Suprapubic skin (tissue), 4 donors: ENCODE measurements around the gene ELK4. TPM values are rescaled to one million over a fixed set of nuclear protein-coding genes. Genes with fewer than 3 reads are reported as not detected.

Experiments
- DNase-seq, 2 donors: peaks; one replicate each; pipeline ENCODE4 v3.0.0-alpha.2; 2019; ENCODE audit warnings: low spot score in 2 of 2
- H3K27ac ChIP-seq: fragments of 200-600 bp; sonication (generic); one replicate; pipeline ENCODE4 v1.5.1; 2019
- H3K27me3 ChIP-seq: fragments of 200-600 bp; sonication (generic); one replicate; pipeline ENCODE4 v1.5.1; 2019
- H3K36me3 ChIP-seq: fragments of 200-600 bp; sonication (generic); one replicate; pipeline ENCODE4 v1.5.1; 2019
- H3K4me1 ChIP-seq: fragments of 200-600 bp; sonication (generic); one replicate; pipeline ENCODE4 v1.5.1; 2019
- H3K4me3 ChIP-seq: fragments of 200-600 bp; sonication (generic); one replicate; pipeline ENCODE4 v1.5.1; 2019; ENCODE audit warnings: mild to moderate bottlenecking
- H3K9me3 ChIP-seq: fragments of 200-600 bp; sonication (generic); one replicate; pipeline ENCODE4 v1.5.1; 2019
- EP300 ChIP-seq: sonication (generic); formaldehyde crosslinking; IDR thresholded peaks from one replicate; pipeline ENCODE4 v1.6.1; 2017; ENCODE audit warnings: antibody characterized with exemption
- POLR2A ChIP-seq, 2 donors: fragments of 450-650 bp; IDR thresholded peaks; one replicate each; pipeline ENCODE4 v1.6.1; 2017; ENCODE audit warnings: antibody characterized with exemption in 2 of 2, mild to moderate bottlenecking in 2 of 2, moderate library complexity in 2 of 2
- POLR2AphosphoS5 ChIP-seq, 3 donors: sonication (generic); formaldehyde crosslinking; IDR thresholded peaks; one replicate each; pipeline ENCODE4 v1.6.1; 2017; ENCODE audit warnings: antibody characterized with exemption in 3 of 3
- WGBS: methylation state at CpG from one replicate; pipeline ENCODE4 v1.1.5; 2018; 5-methylcytosine and 5-hydroxymethylcytosine counted together
- total RNA-seq, 4 donors: library from RNA; depleted of rRNA; stranded (reverse); fragments of >200 nt; gene quantifications; one replicate each; pipeline ENCODE4 v1.1.0, GENCODE V29; 2016
- TF ChIP-seq, protein P1 (sequence below), 2 donors: fragments of 200-600 bp in 1 of 2; fragments of 450-650 bp in 1 of 2; sonication (generic) in 1 of 2; IDR thresholded peaks; one replicate each; pipeline ENCODE4 v1.5.1; 2016 to 2019; ENCODE audit warnings: antibody characterized with exemption in 2 of 2, mild to moderate bottlenecking in 1 of 2, moderate library complexity in 1 of 2

ELK4 gene
- total RNA-seq, 4 donors from 2014 or later: 30.9 to 52.6 (median 43.8) TPM

DNA sequence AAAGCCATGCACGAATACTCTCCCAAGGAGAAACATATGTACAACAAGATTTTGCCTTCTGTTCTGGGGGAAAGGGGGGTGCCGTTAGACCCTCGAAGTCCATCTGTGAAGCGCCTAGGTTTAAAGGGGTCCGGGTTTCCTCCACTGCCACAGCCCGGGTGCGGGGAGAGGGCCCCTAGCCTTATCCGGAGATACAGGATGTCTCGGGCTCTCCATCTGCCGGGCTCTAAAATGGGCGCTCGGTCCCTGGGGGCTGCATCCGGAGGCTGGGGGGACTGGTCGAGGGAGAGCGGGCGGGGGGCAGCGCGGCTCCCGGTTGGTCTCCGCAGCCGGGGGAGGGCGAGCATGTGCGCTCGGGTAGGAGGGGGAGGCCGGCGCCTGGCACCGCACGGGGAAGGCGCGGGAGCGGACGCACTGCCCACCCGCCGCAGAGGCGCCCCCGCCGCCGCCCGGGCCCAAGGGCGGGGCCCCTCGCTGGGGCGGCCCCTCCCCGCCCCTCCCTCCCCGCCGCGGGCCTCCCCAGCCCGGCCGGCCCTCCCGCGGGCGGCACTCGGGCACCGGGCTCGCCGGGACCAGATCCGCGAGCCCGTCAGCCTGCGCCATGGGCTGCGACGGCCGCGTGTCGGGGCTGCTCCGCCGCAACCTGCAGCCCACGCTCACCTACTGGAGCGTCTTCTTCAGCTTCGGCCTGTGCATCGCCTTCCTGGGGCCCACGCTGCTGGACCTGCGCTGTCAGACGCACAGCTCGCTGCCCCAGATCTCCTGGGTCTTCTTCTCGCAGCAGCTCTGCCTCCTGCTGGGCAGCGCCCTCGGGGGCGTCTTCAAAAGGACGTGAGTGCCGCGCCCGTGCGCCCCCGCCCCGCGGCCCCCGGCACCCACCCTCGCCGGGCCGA is 63.1 kb downstream of the ELK4 start:
- no peak for TF ChIP-seq POLR2AphosphoS5 (IDR thresholded peaks at IDR 0.05)
- WGBS: 13% methylated on average over 18 of the region's 90 CpGs
- H3K36me3 ChIP-seq: no peaks in the 10 kb centered on the region
- H3K9me3 ChIP-seq: no peaks in the 10 kb centered on the region
- peaks cover 23% of the 10 kb centered on the region for H3K4me1 ChIP-seq
- peak overlapping the region; percentile 51 for H3K4me3 ChIP-seq
- H3K27ac ChIP-seq: peak overlapping the region; percentile 61
- DNase-seq: peak; percentile 52 to 61
- peaks cover 40% of the 10 kb centered on the region for H3K27me3 ChIP-seq

- H3K27ac ChIP-seq: peak overlapping the region; percentile 61
Measured at GRCh38 chr1:205568135-205568468, 63.7 kb downstream of the ELK4 start.

DNA sequence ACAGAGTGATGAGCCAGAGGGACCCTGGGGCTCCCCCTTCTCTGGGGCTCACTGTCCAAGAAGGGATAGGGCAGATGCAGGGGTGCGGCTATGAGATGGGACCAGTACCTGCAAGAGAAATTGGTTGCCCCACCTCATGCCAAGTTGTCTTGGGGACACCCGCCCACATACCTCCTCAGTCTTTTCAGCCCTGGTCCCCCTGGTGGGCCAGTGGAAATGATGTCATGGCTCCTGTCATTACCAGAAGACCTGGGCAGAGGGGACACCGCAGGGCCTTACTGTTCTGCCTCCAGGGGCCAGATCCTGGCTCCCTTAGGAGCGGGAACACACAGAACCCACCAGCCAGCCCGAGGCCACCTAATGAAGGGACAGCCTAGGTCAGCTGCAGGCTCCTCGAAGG is 64.1 kb downstream of the ELK4 start:
- no peak overlapping the region for H3K27ac ChIP-seq
- DNase-seq: peak; percentile 45 to 53
- no peaks in the 10 kb centered on the region for H3K9me3 ChIP-seq
- WGBS: 73% methylated on average over 5 of the region's 6 CpGs
- H3K4me1 ChIP-seq: peaks cover 25% of the 10 kb centered on the region
- H3K36me3 ChIP-seq: no peaks in the 10 kb centered on the region
- peaks cover 38% of the 10 kb centered on the region for H3K27me3 ChIP-seq
- no peak overlapping the region for H3K4me3 ChIP-seq
- no peak for TF ChIP-seq POLR2AphosphoS5 (IDR thresholded peaks at IDR 0.05)
- no peak for TF ChIP-seq POLR2A (IDR thresholded peaks at IDR 0.05)
- TF ChIP-seq EP300: no peak
- TF ChIP-seq, protein P1, sequence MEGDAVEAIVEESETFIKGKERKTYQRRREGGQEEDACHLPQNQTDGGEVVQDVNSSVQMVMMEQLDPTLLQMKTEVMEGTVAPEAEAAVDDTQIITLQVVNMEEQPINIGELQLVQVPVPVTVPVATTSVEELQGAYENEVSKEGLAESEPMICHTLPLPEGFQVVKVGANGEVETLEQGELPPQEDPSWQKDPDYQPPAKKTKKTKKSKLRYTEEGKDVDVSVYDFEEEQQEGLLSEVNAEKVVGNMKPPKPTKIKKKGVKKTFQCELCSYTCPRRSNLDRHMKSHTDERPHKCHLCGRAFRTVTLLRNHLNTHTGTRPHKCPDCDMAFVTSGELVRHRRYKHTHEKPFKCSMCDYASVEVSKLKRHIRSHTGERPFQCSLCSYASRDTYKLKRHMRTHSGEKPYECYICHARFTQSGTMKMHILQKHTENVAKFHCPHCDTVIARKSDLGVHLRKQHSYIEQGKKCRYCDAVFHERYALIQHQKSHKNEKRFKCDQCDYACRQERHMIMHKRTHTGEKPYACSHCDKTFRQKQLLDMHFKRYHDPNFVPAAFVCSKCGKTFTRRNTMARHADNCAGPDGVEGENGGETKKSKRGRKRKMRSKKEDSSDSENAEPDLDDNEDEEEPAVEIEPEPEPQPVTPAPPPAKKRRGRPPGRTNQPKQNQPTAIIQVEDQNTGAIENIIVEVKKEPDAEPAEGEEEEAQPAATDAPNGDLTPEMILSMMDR (IDR thresholded peaks at IDR 0.05): no peak

More at GRCh38 chr1:205568135-205568468, 63.7 kb downstream of the ELK4 start:
- no peak for TF ChIP-seq POLR2AphosphoS5 (IDR thresholded peaks at IDR 0.05)
- TF ChIP-seq POLR2A (IDR thresholded peaks at IDR 0.05): no peak
- TF ChIP-seq EP300: no peak
- TF ChIP-seq, protein P1 (IDR thresholded peaks at IDR 0.05): no peak
- H3K9me3 ChIP-seq: no peaks in the 10 kb centered on the region
- DNase-seq: peak; percentile 28 to 32
- H3K27me3 ChIP-seq: peaks cover 39% of the 10 kb centered on the region
- H3K4me3 ChIP-seq: peak overlapping the region; percentile 51
- H3K4me1 ChIP-seq: peaks cover 25% of the 10 kb centered on the region
- H3K36me3 ChIP-seq: no peaks in the 10 kb centered on the region
- 37% methylated on average over 5 of the region's 5 CpGs for WGBS

GRCh38 chr1:205565799-205566198 is 66.0 kb downstream of the ELK4 start:
- Histone ChIP-seq H3K9me3 (no peaks in the 10 kb centered on the region), H3K4me1 (peaks cover 25% of the 10 kb centered on the region), H3K27ac (no peak overlapping the region), H3K36me3 (no peaks in the 10 kb centered on the region), H3K27me3 (peaks cover 34% of the 10 kb centered on the region), H3K4me3 (no peak overlapping the region)
- 58% methylated on average over 3 of the region's 3 CpGs for WGBS
- DNase-seq: no peak
- TF ChIP-seq, protein P1 (IDR thresholded peaks at IDR 0.05): no peak
- TF ChIP-seq POLR2AphosphoS5 (IDR thresholded peaks at IDR 0.05) (no peak), POLR2A (IDR thresholded peaks at IDR 0.05) (no peak), EP300 (no peak)

DNA sequence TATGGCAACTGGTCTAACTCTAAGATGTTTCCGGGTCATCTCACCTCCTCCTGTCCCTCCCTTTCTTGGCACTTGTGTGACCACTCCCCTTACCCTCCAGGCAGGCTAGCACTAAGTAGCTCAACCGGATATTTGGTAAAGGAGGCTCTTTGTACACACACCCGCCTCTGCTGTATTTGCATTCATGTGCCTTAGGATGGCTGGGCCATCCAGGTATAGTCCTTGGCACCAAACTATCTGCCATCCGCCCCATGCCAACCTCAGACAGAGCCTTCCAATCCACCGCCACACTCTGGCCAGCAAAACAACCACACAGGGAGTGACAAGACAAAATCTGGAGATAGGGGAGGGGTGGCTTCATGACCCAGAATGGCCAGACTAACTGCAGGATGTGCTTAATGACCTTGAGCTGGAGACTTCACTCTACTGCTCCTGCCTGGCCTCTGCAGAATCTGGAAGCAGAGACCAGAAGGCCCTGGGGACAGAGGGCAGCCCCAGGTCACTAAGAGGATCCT is 67.8 kb downstream of the ELK4 start:
- 36% methylated on average over 5 of the region's 5 CpGs for WGBS
- Histone ChIP-seq H3K36me3 (no peaks in the 10 kb centered on the region), H3K4me1 (peaks cover 19% of the 10 kb centered on the region), H3K27me3 (peaks cover 26% of the 10 kb centered on the region), H3K9me3 (no peaks in the 10 kb centered on the region), H3K27ac (peak overlapping the region; percentile 24), H3K4me3 (no peak overlapping the region)
- TF ChIP-seq, protein P1 (IDR thresholded peaks at IDR 0.05): no peak
- TF ChIP-seq POLR2A (IDR thresholded peaks at IDR 0.05) (no peak), POLR2AphosphoS5 (IDR thresholded peaks at IDR 0.05) (no peak), EP300 (no peak)
- peak; percentile 61 to 77 for DNase-seq
